GM21717 (cell line): Measurements from ENCODE around the gene ZPLD1.

ENCODE experiments used
- ATAC-seq: cut with Tn5 transposase; IDR thresholded peaks from one replicate; pipeline ENCODE4 v1.9.1; 2021; ENCODE audit warnings: mild to moderate bottlenecking, moderate library complexity; ENCODE audit not compliant: unreplicated experiment

Gene ZPLD1

DNA sequence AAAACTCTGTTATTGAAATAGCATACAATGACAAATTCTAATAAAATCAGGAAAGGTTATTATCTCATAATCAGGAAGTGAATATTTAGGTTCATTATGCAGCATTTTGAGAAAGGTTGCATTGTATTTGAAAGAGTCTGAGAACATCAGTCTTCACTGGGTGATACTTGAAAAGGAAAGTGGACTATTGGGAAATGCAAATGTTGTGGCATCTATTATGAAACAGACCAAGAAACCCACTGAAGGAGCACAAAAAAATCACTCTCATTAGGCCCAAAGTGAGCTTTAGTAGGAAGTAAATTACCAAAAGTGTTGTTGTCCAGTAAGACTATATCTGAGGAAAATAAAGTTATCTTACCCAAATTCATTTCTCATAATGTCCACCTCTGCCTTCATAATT, 90.8 kb downstream of the ZPLD1 start:
- ATAC-seq, result peak; percentile 66

DNA sequence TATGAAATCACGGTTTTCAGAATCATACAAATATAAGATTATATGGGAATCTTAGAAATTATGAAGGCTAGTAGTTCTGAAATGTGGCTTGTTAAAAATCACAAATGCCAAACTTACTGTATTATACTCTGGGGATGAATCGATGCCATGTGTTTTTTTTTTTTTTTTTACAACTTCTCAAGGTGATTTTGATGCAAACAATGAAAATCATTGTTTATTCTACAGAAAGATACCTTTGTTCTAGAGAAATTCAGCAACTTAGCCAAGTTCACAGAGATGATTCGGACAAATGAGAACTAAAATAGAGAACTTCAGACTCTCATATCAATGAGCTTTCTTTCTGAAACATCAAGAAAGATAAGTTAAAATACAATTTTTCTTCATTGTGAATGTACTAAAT, 92.0 kb downstream of the ZPLD1 start:
- no peak for ATAC-seq

DNA sequence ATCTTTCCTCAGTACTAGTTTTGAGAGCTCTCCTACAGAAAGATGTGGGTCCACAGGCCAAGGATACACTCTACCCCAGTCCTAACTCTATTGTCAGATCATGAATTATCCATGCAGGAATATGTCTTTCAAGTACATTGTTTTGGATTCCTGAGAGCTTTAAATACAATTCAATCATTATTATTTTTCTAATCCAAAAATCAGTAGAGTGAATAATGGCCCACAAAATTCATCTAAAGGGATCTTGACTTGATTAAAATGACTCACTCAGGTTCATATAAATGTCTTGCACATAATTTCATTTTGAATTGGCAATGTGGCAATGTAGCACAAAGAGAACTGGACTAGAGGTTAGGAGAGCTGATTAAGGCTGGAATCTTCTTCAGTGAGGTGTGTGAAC, 93.9 kb downstream of the ZPLD1 start:
- no peak for ATAC-seq
